ENCODE measurements around the gene IRF3.

The IRF3 gene

GRCh38 chr19:49688531-49689132 is 23.0 kb upstream of the IRF3 start:
- TF ChIP-seq ZFP30 (CRISPR knock-in tag; IDR thresholded peaks at IDR 0.05) (no peak), CREB5 (CRISPR knock-in tag; IDR thresholded peaks at IDR 0.05; ENCODE audit: low read depth) (no peak), CSDC2 (CRISPR knock-in tag; IDR thresholded peaks at IDR 0.05) (no peak), ESRRG (CRISPR knock-in tag; IDR thresholded peaks at IDR 0.05) (no peak), TOX (CRISPR knock-in tag; IDR thresholded peaks at IDR 0.05; ENCODE audit: borderline replicate concordance) (no peak), PATZ1 (CRISPR knock-in tag; IDR thresholded peaks at IDR 0.05; ENCODE audit: borderline replicate concordance) (no peak), ZNF70 (CRISPR knock-in tag; IDR thresholded peaks at IDR 0.05) (no peak), GLIS3 (CRISPR knock-in tag; IDR thresholded peaks at IDR 0.05) (no peak)
- ATAC-seq: no peak

GRCh38 chr19:49687566-49688316 is 22.1 kb upstream of the IRF3 start:
- TF ChIP-seq TOX (CRISPR knock-in tag; IDR thresholded peaks at IDR 0.05; ENCODE audit: borderline replicate concordance) (no peak), ZC3H10 (CRISPR knock-in tag; IDR thresholded peaks at IDR 0.05) (no peak), CSDC2 (CRISPR knock-in tag; IDR thresholded peaks at IDR 0.05) (no peak), BACH2 (CRISPR knock-in tag; IDR thresholded peaks at IDR 0.05; ENCODE audit: borderline replicate concordance) (no peak), PATZ1 (CRISPR knock-in tag; IDR thresholded peaks at IDR 0.05; ENCODE audit: borderline replicate concordance) (no peak), GLIS3 (CRISPR knock-in tag; IDR thresholded peaks at IDR 0.05) (no peak), CREB5 (CRISPR knock-in tag; IDR thresholded peaks at IDR 0.05; ENCODE audit: low read depth) (no peak), OSR1 (CRISPR knock-in tag; IDR thresholded peaks at IDR 0.05) (no peak), PPARA (CRISPR knock-in tag; IDR thresholded peaks at IDR 0.05; ENCODE audit: borderline replicate concordance) (no peak), ISL1 (CRISPR knock-in tag; IDR thresholded peaks at IDR 0.05) (no peak), SNAI2 (CRISPR knock-in tag; IDR thresholded peaks at IDR 0.05) (no peak), ZNF70 (CRISPR knock-in tag; IDR thresholded peaks at IDR 0.05) (no peak)
- ATAC-seq: no peak

- ATAC-seq: no peak
- TF ChIP-seq TSHZ2 (CRISPR knock-in tag; IDR thresholded peaks at IDR 0.05) (no peak), ZNF70 (CRISPR knock-in tag; IDR thresholded peaks at IDR 0.05) (no peak), ZNF565 (CRISPR knock-in tag; conservative IDR thresholded peaks at IDR 0.05; ENCODE audit: low read depth) (no peak), TOX (CRISPR knock-in tag; IDR thresholded peaks at IDR 0.05; ENCODE audit: borderline replicate concordance) (no peak)
Measured at GRCh38 chr19:49687150-49687549, 21.5 kb upstream of the IRF3 start.

GRCh38 chr19:49686503-49687088 is 20.9 kb upstream of the IRF3 start:
- ATAC-seq: no peak
- TF ChIP-seq TOX (CRISPR knock-in tag; IDR thresholded peaks at IDR 0.05; ENCODE audit: borderline replicate concordance) (no peak), POU6F1 (CRISPR knock-in tag; IDR thresholded peaks at IDR 0.05; ENCODE audit: borderline replicate concordance, low read depth) (no peak), ZNF70 (CRISPR knock-in tag; IDR thresholded peaks at IDR 0.05) (no peak), ZC3H10 (CRISPR knock-in tag; IDR thresholded peaks at IDR 0.05) (no peak), GLIS3 (CRISPR knock-in tag; IDR thresholded peaks at IDR 0.05) (no peak), ESRRG (CRISPR knock-in tag; IDR thresholded peaks at IDR 0.05) (no peak), RARB (CRISPR knock-in tag; IDR thresholded peaks at IDR 0.05) (no peak), ZNF565 (CRISPR knock-in tag; conservative IDR thresholded peaks at IDR 0.05; ENCODE audit: low read depth) (no peak)

Measured in SK-N-SH treated with all-trans-retinoic acid at 6 μM for 48 hours (cell line).